ENCODE results near the gene NDUFS7.

NDUFS7 gene

DNA sequence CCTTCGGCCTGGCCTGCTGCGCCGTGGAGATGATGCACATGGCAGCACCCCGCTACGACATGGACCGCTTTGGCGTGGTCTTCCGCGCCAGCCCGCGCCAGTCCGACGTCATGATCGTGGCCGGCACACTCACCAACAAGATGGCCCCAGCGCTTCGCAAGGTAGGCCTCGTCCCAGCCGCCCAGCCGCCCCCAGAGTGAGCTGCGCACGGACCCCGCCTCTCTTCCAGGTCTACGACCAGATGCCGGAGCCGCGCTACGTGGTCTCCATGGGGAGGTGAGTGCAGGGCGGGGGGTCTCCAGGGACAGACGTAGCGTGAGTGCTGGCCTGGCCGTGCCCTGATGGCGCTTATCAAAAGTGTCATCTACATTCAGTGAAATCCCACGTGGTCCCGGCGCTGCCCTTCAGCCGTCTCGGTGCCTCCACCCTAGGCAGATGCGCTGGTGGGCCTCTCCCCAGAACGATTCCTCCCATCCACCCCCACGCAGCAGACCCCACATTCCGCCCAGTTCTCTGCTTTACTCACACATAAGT, 7.2 kb downstream of the NDUFS7 start:
- Histone ChIP-seq H3K4me2 (no peak overlapping the region), H3K36me3 (ENCODE audit: insufficient read depth) (no peaks in the 10 kb centered on the region), H3K27me3 (ENCODE audit: insufficient read depth, low read depth) (no peaks in the 10 kb centered on the region), H3K9ac (no peak overlapping the region), H4K20me1 (ENCODE audit: insufficient read depth) (no peaks in the 10 kb centered on the region), H3K4me3 (IDR thresholded peaks at IDR 0.05; ENCODE audit: insufficient read depth, low read depth, low read length) (no peak overlapping the region), H3K79me2 (ENCODE audit: insufficient read depth, low read depth) (no peaks in the 10 kb centered on the region; the same call in 1 of the 2 replicates), H3K27ac (no peak overlapping the region), H3K4me1 (ENCODE audit: low read depth, poor library complexity, severe bottlenecking) (no peaks in the 10 kb centered on the region), H2AFZ (ENCODE audit: low read depth) (no peak overlapping the region)
- TF ChIP-seq, protein P1, sequence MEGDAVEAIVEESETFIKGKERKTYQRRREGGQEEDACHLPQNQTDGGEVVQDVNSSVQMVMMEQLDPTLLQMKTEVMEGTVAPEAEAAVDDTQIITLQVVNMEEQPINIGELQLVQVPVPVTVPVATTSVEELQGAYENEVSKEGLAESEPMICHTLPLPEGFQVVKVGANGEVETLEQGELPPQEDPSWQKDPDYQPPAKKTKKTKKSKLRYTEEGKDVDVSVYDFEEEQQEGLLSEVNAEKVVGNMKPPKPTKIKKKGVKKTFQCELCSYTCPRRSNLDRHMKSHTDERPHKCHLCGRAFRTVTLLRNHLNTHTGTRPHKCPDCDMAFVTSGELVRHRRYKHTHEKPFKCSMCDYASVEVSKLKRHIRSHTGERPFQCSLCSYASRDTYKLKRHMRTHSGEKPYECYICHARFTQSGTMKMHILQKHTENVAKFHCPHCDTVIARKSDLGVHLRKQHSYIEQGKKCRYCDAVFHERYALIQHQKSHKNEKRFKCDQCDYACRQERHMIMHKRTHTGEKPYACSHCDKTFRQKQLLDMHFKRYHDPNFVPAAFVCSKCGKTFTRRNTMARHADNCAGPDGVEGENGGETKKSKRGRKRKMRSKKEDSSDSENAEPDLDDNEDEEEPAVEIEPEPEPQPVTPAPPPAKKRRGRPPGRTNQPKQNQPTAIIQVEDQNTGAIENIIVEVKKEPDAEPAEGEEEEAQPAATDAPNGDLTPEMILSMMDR (conservative IDR thresholded peaks at IDR 0.05; ENCODE audit: low read depth, low read length), result no peak

GRCh38 chr19:1392407-1392806, 8.7 kb downstream of the NDUFS7 start:
- Histone ChIP-seq H3K36me3 (ENCODE audit: insufficient read depth) (no peaks in the 10 kb centered on the region), H3K4me1 (ENCODE audit: low read depth, poor library complexity, severe bottlenecking) (no peaks in the 10 kb centered on the region), H3K27ac (no peak overlapping the region)

GRCh38 chr19:1392939-1393530, 9.3 kb downstream of the NDUFS7 start:
- TF ChIP-seq, protein P1 (conservative IDR thresholded peaks at IDR 0.05; ENCODE audit: low read depth, low read length), result no peak
- Histone ChIP-seq H3K79me2 (ENCODE audit: insufficient read depth, low read depth) (no peaks in the 10 kb centered on the region), H2AFZ (ENCODE audit: low read depth) (no peak overlapping the region), H3K27me3 (ENCODE audit: insufficient read depth, low read depth) (no peaks in the 10 kb centered on the region), H4K20me1 (ENCODE audit: insufficient read depth) (no peaks in the 10 kb centered on the region), H3K36me3 (ENCODE audit: insufficient read depth) (no peaks in the 10 kb centered on the region), H3K4me2 (no peak overlapping the region), H3K9ac (no peak overlapping the region), H3K4me3 (IDR thresholded peaks at IDR 0.05; ENCODE audit: insufficient read depth, low read depth, low read length) (no peak overlapping the region), H3K27ac (no peak overlapping the region), H3K4me1 (ENCODE audit: low read depth, poor library complexity, severe bottlenecking) (peaks cover 1% of the 10 kb centered on the region)

More at GRCh38 chr19:1392407-1392806, 8.7 kb downstream of the NDUFS7 start:
- Histone ChIP-seq H3K9ac (no peak overlapping the region), H2AFZ (ENCODE audit: low read depth) (no peak overlapping the region), H3K27me3 (ENCODE audit: insufficient read depth, low read depth) (no peaks in the 10 kb centered on the region), H3K4me2 (no peak overlapping the region), H4K20me1 (ENCODE audit: insufficient read depth) (no peaks in the 10 kb centered on the region), H3K4me3 (IDR thresholded peaks at IDR 0.05; ENCODE audit: insufficient read depth, low read depth, low read length) (no peak overlapping the region), H3K79me2 (ENCODE audit: insufficient read depth, low read depth) (no peaks in the 10 kb centered on the region)
- TF ChIP-seq, protein P1 (conservative IDR thresholded peaks at IDR 0.05; ENCODE audit: low read depth, low read length), result no peak

DNA sequence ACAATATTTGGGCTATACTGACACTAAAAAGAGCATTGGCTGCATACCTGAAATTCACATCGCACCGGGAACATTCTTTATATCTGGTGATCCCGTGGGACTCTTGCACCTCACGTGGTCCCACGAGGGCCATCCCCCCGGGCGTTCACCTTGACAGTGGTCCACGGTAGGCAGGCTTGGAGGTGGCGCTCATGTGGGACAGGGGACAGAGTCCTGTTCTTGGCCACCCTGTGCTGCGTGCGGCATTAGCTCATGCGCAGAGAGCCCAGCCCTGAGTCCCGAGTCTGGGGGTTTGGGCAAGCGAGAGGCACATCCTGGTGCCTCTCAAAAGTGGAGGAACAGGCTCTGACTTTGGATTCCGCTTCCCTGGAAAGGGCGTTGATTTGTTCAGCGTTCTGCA, 10.1 kb downstream of the NDUFS7 start:
- Histone ChIP-seq H3K79me2 (ENCODE audit: insufficient read depth, low read depth) (no peaks in the 10 kb centered on the region), H3K4me1 (ENCODE audit: low read depth, poor library complexity, severe bottlenecking) (peaks cover 5% of the 10 kb centered on the region), H3K4me3 (IDR thresholded peaks at IDR 0.05; ENCODE audit: insufficient read depth, low read depth, low read length) (no peak overlapping the region), H3K27me3 (ENCODE audit: insufficient read depth, low read depth) (no peaks in the 10 kb centered on the region), H3K36me3 (ENCODE audit: insufficient read depth) (no peaks in the 10 kb centered on the region), H3K9ac (no peak overlapping the region), H3K4me2 (no peak overlapping the region), H2AFZ (ENCODE audit: low read depth) (no peak overlapping the region), H3K27ac (no peak overlapping the region), H4K20me1 (ENCODE audit: insufficient read depth) (no peaks in the 10 kb centered on the region)
- TF ChIP-seq, protein P1 (conservative IDR thresholded peaks at IDR 0.05; ENCODE audit: low read depth, low read length), result no peak
